Measurements from ENCODE around the gene KEAP1.

DNA sequence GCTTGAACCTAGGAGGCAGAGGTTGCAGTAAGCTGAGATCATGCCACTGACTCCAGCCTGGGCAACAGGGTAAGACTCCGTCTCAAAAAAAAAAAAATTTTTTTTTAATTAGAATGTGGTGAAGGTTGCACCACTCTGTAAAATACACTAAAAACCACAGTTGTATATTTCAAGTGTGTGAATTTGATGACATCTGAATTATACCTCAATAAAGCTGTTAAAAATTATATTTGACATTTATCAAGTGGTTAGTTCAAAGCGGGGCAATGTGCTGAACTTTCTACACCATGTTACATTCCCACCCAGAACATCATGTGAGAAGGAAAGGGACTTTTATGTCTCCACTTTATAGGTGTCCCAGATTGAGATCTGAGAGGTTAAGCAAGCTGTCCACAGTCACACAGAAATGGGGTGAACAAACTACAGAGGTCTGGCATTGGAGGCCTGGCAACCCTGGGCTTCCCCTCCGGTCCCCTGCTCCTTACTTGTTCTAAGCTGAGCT is 20.0 kb upstream of the KEAP1 start:
- no peak for TF ChIP-seq EZH2phosphoT487 (IDR thresholded peaks at IDR 0.05; ENCODE audit: borderline replicate concordance, low read depth, low read length)
- TF ChIP-seq, protein P1, sequence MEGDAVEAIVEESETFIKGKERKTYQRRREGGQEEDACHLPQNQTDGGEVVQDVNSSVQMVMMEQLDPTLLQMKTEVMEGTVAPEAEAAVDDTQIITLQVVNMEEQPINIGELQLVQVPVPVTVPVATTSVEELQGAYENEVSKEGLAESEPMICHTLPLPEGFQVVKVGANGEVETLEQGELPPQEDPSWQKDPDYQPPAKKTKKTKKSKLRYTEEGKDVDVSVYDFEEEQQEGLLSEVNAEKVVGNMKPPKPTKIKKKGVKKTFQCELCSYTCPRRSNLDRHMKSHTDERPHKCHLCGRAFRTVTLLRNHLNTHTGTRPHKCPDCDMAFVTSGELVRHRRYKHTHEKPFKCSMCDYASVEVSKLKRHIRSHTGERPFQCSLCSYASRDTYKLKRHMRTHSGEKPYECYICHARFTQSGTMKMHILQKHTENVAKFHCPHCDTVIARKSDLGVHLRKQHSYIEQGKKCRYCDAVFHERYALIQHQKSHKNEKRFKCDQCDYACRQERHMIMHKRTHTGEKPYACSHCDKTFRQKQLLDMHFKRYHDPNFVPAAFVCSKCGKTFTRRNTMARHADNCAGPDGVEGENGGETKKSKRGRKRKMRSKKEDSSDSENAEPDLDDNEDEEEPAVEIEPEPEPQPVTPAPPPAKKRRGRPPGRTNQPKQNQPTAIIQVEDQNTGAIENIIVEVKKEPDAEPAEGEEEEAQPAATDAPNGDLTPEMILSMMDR (conservative IDR thresholded peaks at IDR 0.05; ENCODE audit: low read length): no peak
